COLO668 (cell line): ENCODE measurements around the gene MPP1.

ENCODE experiments used
- DNase-seq: peaks from one replicate; lab custom pipeline; 2025; ENCODE audit not compliant: unreplicated experiment; lab: John Stamatoyannopoulos, UW

The MPP1 gene

DNA sequence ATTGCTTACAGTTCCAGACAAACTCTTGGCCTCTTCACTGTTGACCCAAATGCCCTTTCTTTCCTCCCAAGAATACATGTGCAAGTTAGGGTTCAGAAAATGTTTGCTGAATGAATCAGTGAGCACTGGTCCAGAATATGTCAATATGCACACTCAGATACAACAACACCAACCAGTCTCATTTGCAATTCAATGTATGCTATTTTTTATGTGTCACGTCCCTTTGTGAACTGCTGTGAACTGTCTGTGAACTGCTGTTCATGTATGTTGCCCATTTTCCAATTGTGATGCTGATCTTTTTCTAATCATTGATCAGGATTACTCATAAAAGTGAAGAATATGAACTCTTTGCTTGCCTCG is 72.2 kb downstream of the MPP1 start:
- DNase-seq, result no peak

DNA sequence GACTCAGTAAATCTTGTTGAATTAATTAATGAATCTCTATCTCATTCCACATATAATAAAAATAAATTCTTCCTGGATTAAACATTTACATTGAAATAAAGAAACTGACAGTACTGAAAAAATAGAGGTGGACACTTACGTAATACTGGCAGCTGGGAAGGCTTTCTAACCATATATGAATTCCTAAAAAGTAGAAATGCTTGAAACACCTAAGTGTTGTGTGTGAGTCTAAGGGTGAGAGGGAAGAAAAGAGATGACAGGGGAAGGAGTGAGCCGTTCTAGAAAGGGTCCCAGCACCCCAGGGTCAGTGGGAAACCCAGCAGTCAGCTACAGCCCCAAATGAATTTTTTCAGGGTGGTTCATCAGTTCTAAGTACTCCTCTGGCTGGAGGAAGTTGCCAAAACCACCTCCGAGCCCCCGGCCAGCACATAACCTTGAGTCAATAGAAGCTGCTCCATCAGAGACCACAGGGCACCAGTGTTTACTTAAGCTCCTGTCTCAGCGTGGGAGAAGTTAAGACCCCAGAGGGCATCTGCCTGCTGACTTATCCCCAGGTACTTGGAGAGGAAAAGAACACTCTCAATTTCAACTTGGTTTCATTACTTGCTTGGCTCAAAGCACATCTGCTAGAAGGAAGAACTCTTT is 72.7 kb downstream of the MPP1 start:
- no peak for DNase-seq

DNA sequence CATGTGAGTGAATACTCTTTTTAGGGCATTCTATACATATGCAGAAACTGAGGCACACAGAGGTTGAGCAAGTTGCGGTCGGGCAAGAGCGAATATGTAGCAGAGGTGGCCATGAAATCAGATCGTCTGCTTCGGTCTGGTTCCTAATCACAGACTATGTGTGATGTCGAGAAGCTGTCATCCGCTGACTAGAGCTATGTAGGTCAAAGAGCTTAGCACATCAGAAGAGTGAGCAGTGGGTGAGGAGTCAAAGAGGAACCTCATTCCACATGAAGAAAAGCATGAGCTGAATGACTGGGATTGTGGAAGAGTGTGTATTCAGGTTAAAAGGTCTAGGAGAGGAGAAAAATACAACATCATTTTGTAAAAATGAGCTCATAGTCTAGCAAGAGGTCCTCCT is 73.4 kb downstream of the MPP1 start:
- DNase-seq, result no peak

DNA sequence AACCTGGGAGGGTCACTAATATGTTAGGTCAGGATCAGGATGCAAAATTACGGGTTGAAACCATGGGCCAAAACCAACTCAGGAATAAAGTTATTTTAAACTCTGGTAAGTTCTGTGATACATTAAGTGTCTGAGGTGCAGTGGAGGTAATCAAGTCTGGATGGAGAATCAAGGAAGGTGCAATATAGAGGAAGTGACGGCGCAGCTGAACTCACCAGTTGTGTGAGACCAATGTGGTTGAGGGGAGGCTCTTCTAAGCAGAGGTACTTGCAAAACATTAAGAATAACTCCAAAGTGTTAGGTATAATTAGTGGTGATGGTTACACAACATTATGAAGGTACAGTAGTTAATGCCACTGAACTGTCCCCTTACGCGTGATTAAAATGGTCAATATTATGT is 74.1 kb downstream of the MPP1 start:
- DNase-seq, result no peak

DNA sequence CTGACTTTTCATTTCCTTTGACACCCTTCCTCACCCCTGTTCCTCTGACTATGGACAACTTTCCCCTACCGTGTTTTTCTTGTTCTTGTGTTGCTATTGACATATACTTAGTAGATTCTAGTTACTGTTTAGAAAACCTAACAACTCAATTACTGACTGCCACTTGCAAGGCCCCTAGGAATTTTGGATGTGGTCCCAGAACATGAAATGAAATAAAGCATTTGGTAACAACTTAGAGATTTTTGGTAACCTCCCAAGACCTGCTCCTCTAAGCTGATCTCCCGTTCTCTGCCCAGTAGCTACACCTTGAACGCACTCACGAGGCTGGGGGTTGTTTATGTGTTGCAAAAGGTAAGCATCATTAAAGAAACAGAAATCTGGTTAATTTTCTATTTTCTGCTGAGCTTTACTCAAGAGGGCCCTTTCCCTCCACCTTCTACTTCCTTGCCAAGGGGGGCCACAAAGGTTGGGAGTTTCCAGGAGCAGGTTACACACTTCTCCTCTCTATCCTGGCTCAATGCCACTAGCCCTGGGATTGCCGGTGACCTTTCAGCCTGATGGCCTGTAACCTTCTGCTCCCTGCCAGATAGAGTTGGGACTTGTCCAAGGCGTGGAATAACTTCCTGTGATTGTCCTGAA is 74.9 kb downstream of the MPP1 start:
- DNase-seq, result no peak

DNA sequence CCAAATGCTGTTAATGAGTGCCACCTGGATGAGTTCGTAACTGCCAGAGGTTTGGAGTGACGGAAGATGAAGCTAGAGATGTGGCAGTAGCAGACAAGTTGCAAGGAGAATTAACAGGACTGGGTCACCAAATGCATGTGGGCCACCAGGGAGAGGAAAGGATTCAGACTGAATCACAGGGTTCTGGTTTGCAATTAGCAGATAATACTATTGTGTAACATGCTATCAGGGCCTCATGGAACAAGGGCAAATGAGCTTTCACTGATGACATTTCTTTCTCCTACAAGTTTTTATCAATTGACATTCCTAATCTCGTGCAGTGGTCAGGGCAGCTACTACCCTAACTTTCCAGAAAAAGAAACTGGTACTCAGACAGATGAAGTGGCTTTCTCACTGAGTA is 75.8 kb downstream of the MPP1 start:
- no peak for DNase-seq
